IPS-NIHi11 (cell line): ENCODE measurements around the gene MARCHF3.
"Not testable (repeated sequence)": the region's sequence is repeated elsewhere in the genome, so short reads cannot be mapped to it uniquely, and the experiment has no call there.

ENCODE experiments used
- DNase-seq: peaks from one replicate; pipeline ENCODE4 v3.0.0; 2012; ENCODE audit warnings: mixed read lengths, low spot score

Gene MARCHF3

DNA sequence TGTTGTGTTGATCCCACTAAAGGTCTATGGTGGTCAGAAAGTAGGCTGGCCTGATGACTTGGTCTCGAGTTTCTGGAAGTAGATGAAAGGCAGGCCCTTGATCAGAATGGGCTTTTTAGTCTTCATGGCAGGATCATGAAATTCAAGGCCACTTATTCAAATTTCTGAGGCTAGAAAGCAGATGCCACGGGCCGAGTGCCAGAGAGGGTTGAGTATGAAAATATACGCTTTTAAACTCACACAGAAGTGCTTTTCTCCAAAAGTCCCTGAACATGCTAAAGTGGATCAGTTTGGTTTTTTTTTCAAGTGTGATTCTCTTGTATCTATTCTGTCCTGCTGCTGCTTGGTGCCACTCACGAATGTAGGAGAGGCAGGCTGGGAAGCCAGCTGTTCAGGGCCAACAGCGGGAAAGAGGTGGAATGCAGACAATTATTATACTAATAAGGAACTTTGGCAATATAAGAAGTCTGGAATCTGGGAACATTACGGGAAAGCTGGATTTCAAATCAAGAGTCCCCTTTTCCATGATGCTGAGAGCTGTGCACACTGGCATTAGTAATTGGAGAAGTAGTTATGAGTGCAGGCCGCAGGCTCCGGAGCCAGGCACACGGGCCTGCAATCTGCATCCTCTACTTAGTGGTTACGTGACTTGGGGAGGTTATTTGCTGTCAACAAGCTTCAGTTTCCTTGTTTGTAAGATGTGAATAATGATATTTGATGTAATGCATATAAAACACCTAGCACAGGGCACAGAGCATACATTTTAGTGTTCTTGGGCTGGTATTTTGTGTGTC, 157.6 kb downstream of the MARCHF3 start:
- no peak for DNase-seq

DNA sequence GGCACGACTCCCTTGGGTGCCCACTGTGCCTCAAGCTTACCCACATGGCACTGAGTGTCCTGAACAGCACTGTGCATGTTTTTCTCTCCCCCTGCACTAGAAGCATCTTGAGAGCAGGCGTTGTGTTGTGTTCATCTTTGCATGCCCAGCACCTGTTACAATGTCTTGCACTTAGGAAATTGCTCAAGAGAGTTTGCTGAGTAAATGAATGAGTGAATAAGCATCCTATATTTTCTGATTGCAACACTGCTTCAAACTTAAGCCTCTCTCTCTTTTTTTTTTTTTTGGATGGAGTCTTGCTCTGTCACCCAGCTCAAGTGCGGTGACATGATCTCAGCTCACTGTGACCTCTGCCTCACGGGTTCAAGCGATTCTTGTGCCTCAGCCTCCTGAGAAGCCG, 158.9 kb downstream of the MARCHF3 start:
- no peak for DNase-seq

DNA sequence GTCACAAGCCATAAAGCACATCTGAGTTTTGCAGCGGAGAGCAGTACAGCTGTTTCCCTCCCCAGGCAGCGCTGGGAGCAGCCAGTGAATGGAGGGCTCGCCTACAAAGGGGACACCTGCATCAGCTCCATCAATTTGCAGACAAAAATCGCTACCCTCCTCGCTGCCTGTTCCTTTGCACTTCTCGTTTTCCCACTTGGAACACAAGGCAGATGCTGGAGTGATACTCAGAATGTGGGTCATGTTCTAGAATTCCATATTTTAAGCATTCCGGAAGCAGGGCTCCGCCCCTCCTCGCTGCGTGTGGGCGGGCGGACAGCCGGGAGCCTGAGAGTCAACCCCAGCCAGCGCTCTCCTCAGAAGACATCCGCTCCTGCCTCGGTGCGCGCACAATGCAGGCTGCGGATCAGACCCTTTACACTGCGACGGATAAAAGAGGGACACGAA, 161.3 kb downstream of the MARCHF3 start:
- peak; percentile 67 for DNase-seq

DNA sequence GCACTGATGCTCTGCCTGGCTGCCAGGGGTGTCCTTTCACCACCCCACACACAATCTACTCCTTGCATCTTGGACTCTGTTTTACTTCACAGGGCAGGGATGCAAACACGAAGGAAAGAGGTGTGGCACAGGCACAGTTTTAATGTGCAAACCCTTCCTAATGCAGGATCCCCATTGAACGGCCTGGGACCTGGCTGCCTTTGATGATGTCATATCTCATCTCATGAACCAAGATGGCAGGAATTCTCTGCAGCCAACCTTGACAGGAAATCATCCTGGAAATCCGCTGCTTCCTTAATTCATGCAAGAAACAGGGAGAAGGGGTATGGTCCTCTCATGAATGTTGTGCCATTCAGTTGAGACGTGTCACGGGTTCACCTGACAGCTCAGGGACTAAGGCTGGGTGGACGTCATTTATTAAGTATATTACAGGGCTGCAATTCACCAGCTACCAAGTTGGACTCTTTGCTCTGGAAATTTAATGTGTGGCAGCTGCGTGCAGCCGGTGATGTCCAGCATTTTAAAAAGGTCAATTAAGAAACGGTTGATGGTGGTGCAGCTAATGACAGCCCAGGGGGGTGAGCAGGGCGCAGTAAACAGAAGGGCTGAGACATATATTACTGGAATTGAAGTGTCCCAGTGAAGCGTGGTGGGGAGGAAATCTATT, 161.9 kb downstream of the MARCHF3 start:
- no peak for DNase-seq

DNA sequence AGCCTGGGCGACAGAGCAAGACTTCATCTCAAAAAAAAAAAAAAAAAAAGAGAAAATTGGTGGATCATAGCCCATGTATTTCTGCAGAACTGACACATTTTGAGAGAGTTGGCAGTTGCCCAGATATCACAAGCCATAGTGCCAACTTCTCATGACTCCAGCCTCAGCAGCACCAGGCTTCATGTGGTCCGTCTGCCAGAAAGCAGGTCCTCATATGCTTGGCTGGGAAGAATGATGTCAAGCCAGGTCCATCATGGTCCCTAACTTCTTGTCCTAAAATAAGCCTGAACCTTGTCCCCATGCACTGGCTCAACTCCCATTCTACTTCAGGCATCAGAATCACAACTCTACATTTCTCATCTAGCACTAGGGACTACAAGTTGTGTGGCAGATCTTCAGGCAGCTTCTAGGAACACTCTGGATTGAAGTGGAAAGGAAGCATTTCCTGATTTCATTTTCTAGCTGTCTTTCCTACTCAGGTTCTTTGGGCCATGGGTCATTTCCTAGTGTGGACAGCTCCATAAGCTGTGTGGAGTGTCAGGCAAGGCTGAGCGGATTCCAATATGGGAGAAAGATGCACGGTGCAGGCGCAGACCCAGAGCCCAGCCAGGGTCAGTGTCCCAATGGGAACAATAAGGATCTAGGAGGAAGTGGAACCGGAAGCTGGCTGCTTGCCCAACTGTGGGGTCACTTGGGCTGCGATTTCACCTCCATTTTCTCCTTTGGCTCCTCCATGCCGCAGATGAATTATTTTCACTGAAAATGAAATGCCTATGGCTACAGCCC, 163.3 kb downstream of the MARCHF3 start:
- no peak for DNase-seq

DNA sequence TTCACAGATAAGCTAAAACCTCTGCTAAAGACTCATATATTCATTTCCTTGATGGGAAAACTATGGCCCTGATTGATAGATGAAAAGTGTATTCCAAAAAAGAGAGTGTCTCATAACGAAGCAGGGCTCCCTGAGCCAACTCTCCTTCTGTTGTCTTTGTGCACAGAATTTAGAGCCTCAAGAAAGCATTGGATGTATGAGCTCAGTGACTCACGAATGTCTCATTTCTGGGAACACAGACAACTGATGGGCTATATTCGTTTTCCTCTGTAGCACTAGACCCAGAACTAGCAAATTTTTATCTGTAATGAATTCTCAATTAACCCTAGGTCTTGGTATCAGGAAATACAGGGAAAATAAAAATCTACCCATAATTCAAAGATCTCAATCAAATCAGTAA, 165.1 kb downstream of the MARCHF3 start:
- DNase-seq, result no peak

DNA sequence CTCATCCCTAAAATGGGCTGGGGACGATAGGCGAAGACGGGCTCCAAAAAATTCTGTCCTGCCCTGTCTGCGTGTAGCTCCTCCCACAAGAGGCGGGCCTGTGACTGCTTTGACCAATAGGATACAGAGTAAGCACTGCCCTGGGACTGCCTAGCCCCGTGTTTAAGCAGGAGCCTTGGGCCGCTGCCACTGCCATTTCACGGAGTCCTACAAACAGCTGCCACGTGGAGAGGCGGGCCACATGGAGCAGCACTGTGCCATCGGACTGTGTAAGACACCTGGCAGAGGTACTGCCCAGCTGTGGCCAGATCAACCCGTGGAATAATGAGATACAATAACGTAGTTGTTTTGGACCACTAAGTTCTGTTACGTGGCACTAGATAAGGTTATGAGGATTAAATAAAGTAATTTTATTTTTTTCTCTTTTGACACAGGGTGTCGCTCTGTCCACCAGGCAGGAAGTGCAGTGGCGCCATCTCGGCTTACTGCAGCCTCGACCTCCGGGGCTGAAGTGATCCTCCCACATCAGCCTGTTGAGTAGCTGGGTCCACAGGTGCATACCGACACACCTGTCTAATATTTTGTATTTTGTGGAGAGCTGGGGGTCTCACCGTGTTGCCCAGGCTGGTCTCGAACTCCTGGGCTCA, 166.2 kb downstream of the MARCHF3 start:
- DNase-seq, result peak; percentile 72

DNA sequence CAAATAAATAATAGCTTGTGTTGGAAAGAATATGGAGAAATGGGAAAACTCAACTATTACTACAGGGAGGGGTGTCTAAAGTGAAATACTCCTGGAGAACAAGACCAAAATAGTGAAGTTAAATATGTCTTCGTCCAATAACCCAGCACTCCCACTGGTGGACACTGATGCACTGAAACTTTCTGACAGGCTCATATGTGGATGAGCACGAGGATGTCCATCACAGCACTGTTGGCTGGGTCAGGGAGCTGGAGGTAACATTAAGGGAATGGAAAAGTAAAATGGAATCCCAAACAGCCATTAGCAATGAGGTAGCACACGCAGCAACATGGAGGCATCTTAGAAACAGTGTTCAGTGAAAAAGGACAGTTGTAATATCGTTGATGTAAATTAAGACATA, 167.0 kb downstream of the MARCHF3 start:
- no peak for DNase-seq

DNA sequence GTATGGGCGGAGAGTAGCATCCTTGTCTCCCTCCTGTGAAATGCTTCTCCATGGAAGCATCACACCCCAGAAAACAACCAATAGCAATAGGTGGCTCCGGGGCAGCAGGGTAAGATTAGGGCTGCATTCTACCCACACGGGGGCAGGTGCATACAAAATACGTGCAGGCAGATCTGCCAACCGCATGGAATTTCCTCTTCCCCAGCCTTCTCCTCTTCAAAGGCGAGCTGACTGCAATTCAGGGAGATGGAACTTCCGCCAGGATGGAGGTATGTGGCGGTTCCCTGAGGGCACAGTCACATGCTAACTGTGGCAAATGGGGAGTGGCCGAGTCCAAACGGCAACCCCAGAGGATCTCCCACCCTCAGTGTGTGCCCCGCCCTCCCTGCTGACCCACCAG, 171.9 kb downstream of the MARCHF3 start:
- peak; percentile 40 for DNase-seq

DNA sequence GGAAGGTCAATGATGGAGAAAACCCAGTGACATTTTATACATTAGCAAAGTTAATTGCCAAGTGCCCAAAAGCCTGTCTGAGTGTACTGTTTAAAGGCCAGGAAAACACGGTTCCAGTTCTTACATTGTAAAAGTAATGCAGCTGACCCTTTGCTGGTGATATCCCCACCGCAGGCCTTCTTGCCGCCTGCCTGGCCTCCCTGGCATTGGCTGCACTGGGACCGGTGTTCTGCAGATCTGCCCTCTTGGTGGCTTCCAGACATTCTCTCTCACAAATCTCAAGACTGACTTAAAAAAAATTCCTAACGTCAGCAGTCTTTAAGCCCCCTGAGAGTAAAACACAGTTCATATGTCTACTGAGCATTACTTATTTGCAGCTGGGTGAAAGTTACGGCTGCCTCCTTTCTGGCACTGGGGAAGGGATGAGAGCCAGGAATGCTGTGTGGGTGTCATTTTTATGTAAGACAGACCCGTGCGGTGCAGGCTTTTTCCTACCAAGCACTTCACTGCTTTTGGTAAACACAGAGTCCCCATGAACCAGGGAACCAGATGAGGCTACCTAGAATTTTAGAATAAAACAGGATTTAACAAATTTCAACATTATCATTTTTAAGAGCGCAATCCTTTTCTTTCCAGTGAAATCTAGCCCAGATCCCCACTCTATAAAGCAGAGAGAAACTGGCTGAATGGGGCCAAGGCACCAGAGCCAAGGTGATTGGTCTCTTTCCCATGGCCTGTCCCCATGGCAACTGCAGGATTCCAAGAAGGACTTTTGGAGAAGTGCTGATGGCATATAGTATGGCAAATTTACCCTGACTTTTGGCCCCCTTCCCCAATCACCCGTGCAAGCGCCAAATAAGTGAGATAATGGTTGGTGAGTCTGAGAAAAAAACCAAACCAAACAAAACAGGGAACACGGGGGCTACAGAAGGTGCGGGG, 172.6 kb downstream of the MARCHF3 start:
- DNase-seq, result no peak

DNA sequence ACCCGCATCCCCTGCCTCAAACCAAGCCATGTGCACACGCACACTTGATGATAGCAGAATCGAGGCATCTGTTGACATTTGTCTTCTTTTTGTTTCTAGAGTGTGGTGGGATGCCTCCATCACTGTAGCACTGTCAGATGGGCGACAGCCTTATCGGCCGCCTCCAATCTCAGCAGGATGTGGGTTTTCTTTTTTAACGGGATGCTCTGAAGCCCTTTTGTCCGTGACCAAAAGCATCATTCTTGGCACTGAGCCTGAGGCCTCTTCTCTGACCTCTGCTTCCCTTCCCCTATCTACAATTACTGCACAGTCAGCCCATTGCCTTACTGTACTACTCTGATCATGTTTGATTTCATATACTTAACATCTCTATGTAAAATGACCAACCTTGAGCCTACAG, 175.1 kb downstream of the MARCHF3 start:
- no peak for DNase-seq

DNA sequence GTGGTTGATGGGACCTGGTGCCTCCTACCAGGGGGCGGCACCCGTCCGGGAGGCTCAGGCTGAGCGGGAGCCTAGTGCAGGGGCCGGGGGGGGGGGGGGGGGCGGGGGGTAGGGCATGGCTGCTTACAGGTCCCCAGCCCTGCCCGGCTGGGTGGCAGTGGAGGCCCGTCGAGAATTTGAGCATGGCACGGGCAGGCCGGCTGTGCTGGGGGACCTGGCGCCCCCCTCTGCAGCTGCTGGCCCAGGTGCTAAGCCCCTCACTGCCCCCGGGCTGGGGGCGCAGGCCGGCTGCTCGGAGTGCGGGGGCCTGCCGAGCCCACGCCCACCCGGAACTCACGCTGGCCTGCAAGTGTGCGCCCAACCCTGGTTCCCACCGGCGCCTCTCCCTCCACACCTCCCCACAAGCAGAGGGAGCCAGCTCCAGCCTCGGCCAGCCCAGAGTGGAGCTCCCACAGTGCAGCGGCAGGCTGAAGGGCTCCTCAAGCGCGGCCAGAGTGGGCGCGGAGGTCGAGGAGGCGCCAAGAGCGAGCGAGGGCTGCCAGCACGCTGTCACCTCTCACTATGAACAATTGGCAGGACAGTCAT, 175.7 kb downstream of the MARCHF3 start:
- DNase-seq, result no peak

DNA sequence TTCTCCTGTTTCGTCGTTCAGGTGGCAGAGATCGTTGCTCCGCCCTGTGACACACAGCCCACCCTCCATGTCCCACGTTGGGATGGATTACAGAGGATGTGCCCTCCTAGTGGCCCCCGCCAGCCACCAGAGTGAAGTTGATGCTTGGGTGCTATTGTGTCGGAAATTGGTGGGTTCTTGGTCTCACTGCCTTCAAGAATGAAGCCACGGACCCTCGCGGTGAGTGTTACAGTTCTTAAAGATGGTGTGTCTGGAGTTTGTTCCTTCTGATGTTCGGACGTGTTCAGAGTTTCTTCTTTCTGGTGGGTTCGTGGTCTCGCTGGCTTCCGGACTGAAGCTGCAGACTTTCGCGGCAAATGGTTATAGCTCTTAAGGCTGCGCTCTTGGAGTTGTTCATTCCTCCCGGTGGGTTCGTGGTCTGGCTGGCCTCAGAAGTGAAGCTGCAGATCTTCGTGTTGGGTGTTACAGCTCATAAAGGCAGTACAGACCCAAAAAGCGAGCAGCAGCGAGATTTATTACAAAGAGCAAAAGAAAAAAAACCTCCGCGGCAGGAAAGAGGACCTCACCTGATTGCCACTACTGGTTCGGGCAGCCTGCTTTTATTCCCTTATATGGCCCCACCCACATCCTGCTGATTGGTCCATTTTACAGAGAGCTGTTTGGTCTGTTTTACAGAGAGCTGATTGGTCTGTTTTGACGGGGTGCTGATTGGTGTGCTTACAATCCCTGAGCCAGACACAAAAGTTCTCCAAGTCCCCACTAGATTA, 176.6 kb downstream of the MARCHF3 start:
- DNase-seq, result not testable (repeated sequence)

DNA sequence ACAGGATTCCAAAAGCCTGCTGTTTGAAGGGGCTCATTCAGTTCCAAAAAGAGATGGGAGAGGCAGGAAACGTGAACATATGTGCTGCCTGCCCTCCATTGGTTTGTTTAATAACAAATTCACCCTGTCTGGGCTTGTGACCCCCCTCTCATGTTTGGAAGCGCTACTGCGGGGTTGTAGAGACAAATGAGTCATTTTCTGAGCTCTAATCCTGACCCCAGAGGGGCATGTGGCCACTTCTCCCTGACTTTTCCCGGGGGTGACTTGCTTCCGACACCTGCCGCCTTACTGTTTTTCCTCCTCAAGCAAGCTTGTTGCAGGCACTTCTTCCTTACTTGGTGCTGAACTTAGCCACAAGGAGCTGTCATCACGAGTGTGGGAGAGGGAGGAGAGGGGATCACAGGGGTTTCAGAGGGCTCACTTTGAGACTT, 177.5 kb downstream of the MARCHF3 start:
- DNase-seq, result no peak

DNA sequence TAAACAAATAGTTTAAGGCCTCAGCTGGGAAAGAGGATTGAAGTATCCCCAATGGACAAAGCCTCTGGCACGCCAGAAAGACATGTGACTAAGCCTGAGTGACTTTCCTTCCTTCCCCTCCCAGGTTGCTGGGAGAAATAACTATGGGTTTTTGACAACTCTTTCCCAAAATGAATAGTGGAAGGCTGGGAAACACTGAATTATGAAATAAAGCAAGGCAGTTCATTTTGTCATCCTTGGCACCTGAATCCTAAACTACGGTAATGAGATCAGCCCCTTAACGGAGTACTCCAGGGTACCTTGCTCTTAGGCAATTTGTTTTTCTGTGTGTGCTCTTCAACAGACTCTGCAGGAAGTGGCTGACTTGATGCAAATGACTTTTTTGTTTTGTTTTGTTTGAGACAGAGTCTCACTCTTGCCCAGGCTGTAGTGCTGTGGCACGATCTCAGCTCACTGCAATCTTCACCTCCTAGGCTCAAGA, 178.2 kb downstream of the MARCHF3 start:
- DNase-seq, result no peak

DNA sequence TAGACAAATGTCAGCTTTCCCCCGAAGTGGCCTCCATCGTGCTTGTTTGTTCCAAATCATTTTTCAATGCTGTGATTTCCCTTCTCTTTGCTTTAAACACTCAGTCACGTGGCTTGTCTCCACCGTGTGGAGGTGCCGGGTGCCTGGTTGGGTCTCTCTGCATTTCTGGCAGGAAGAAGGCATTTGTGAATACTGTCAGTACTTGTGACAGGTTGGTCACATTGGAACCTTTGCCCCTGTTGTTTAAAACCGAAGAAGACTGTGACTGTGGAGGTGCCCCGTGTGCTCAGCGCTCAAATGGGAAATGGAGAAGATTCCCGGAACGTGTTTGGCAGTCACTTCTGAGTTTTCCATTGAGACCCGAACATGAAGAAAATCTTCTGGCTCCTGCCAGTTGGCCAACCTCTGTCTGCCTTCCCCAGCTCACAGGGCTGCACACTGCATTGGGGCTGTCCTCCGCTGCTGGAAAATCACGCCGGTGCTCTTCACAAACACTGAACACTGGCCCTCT, 178.8 kb downstream of the MARCHF3 start:
- no peak for DNase-seq

DNA sequence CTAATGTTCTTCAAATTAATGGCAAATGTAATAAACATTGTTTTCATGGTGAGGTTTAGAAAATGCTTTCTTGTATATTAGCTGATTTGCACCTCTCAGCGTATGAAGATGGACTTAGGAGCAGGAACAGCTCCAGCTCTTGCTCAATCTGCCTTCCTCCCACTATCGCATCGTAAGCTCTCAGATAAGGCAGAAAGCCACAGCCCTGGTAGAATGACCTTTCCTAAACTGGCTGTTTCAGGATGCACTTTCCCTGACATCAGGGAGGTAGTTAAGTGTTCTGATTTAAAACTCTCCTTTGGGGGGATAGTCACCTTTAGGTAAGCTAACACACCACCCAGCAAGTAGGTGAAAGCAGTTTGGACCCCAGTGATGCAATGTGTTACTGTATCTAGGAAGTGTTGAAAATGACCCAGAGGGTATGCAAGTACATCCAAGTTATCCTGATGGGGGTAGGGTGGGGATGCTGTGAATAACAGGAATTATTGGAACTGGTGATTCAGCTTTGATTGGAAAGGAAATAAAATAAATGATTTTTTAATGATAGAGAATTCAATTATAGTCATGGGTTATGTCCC, 181.2 kb downstream of the MARCHF3 start:
- DNase-seq, result no peak

DNA sequence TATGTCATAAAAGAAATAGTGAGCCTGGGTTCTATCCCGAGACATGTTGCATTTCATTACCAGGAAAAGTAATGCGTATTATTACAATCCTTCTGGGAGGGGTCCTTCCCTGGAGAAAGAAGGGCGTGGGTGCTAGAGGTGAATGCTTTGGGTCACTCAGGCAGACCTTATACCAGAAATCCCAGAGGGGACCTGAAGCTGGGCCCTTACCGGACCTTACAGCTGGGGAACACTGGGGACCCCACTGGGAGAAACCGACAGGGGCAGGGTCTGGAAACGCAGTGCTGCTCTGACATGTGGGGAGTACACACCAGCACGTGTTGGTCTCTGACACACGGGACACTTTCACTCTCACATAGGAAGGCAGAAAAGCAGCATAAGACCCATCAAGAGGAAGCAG, 182.1 kb downstream of the MARCHF3 start:
- DNase-seq, result no peak

DNA sequence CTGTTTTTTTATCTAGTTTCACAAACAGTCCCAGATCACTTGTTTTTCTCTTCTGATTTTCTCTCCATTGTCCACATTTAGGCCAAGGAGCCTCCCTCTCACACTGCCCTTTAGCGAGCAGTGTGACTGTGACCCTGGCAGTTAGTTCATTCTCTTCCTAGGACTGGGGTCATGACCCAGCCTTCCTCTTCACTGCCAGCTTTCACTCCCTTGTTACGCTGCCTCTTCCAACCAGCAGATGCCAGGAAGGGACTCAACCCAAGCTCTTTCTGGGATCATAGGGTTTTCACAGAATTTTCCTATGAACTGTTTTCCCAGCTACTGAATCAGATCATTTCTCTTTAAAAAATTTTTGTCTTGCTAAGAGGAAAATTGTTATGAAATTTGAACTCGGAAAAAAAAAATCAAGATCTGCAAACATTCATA, 182.5 kb downstream of the MARCHF3 start:
- DNase-seq, result no peak
